ENCODE results near the gene ZNF48.

DNA sequence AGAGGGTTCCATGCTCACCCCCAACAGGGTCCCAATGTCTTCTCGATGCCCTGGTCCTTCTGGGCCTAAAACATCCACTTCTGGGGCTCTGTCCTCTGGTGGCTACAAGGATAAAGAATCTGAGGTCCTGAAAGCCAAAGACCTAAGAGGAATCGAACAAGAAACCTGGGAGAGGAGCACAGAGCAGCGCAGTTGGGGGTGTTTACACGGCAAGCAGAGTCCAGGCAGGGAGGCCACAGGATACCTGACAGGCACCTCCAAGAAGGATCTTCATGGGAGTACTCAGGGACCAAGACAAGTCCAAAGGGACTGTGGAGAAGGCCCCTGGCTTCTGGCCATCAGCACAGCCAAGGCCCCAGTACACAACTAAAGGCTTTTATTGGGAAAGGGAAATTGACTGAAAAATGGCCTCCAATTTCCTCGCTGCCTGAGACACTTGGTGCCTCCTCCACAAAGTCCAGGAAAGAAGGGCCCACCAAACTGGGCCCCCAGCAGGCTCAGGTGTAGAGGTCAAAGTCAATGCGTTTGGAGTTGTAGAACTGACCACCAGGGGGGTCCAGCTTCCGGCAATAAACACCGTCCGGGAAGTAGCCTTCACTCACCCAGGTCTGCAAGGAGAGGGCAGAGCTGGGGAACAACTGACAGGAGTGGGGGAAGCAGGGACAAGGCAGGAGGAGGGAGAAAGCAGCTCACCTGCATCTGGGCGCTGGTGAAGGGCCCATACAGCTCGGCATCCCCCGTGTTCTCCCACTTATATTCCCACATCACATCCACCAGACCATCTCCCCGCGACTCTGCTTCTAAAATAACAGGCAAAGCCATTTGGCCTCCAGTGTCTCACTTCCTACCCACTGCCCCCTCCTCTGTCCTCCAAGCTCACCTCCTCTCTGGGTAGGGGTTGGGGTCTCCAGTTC, 42.5 kb upstream of the ZNF48 start:
- TF ChIP-seq, protein P1, sequence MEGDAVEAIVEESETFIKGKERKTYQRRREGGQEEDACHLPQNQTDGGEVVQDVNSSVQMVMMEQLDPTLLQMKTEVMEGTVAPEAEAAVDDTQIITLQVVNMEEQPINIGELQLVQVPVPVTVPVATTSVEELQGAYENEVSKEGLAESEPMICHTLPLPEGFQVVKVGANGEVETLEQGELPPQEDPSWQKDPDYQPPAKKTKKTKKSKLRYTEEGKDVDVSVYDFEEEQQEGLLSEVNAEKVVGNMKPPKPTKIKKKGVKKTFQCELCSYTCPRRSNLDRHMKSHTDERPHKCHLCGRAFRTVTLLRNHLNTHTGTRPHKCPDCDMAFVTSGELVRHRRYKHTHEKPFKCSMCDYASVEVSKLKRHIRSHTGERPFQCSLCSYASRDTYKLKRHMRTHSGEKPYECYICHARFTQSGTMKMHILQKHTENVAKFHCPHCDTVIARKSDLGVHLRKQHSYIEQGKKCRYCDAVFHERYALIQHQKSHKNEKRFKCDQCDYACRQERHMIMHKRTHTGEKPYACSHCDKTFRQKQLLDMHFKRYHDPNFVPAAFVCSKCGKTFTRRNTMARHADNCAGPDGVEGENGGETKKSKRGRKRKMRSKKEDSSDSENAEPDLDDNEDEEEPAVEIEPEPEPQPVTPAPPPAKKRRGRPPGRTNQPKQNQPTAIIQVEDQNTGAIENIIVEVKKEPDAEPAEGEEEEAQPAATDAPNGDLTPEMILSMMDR (IDR thresholded peaks at IDR 0.05), result no peak
- TF ChIP-seq POLR2AphosphoS5 (IDR thresholded peaks at IDR 0.05), result no peak
- no peak for TF ChIP-seq POLR2A (IDR thresholded peaks at IDR 0.05)

Data from stomach (tissue), 4 donors.